Spleen (tissue), 7 donors: ENCODE data around the gene TOR4A.

Source experiments
- CTCF ChIP-seq, 11 experiments: fragments of 200-600 bp in 7 of 11; fragments of 450-650 bp in 4 of 11; sonication (generic) in 4 of 11; IDR thresholded peaks in 8 of 11; conservative IDR thresholded peaks in 3 of 11; 1 replicate in 7 of 11; 2 replicates in 4 of 11; pipeline versions ENCODE4 v1.4.0 to v1.8.0; 2016 to 2021; ENCODE audit warnings: antibody characterized with exemption in 11 of 11, inconsistent platforms in 4 of 11, mild to moderate bottlenecking in 1 of 11
- POLR2A ChIP-seq, 3 donors: fragments of 450-650 bp; IDR thresholded peaks; one replicate each; pipeline ENCODE4 v1.5.1; 2017; ENCODE audit warnings: antibody characterized with exemption in 3 of 3, mild to moderate bottlenecking in 1 of 3
- POLR2AphosphoS5 ChIP-seq, 3 donors: sonication (generic); formaldehyde crosslinking; IDR thresholded peaks; one replicate each; pipeline ENCODE4 v1.5.1; 2017; ENCODE audit warnings: antibody characterized with exemption in 3 of 3
- donor health status: DM: no; HTN: no; CAD: no; lungs with moderate emphysema.
- donor health status: DM: no; HTN: no; CAD: no.
- donor health status: DM: no; HTN: no; CAD: no.

- no peak for TF ChIP-seq POLR2AphosphoS5 (IDR thresholded peaks at IDR 0.05)
- TF ChIP-seq CTCF (IDR thresholded peaks at IDR 0.05 in 8 of 11, conservative IDR thresholded peaks at IDR 0.05 in 3 of 11), result no peak
- no peak for TF ChIP-seq POLR2A (IDR thresholded peaks at IDR 0.05)
These were observed 53.2 kb downstream of the TOR4A start for GRCh38 chr9:137330689-137331088.
